ENCODE measurements around the gene FAM209A.

Gene FAM209A

DNA sequence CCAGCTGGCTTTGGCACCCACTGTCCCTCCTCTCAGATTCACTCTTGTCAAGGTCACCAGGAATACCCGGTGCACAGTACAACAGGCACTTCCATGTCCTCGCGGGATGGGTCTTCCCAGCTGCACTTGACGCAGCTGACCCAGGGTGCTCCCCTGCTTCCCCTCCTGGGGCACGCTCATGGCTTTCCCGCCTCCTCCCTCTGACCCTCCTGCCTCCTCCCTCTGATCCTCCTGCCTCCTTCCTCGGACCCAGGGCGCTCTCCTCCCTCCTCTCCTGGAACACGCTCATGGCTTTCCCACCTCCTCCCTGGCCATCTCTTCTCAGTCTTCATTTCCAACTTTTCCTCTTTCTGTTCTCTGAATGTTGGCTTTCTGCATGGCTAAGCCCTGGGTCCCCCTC is 50.6 kb downstream of the FAM209A start:
- Histone ChIP-seq H3K4me2 (ENCODE audit: low read length) (no peak overlapping the region), H3K9ac (ENCODE audit: low read depth, low read length) (no peak overlapping the region), H3K27me3 (ENCODE audit: control insufficient read depth, insufficient read depth, low read length) (no peaks in the 10 kb centered on the region), H3K4me1 (ENCODE audit: control insufficient read depth, insufficient read depth, low read length) (no peaks in the 10 kb centered on the region), H3K36me3 (ENCODE audit: insufficient read depth, low read length) (no peaks in the 10 kb centered on the region), H3K9me3 (replicated peaks; ENCODE audit: low read length) (no peaks in the 10 kb centered on the region), H3K4me3 (ENCODE audit: low read length) (no peak overlapping the region)
